Measurements from ENCODE around the gene ADCY1.

GRCh38 chr7:45686441-45687184 lies 112.4 kb downstream of the ADCY1 start:
- TF ChIP-seq CTCF (conservative IDR thresholded peaks at IDR 0.05; ENCODE audit: low read length) (no peak), EZH2phosphoT487 (IDR thresholded peaks at IDR 0.05; ENCODE audit: borderline replicate concordance) (no peak)

Data from Loucy (cell line).